HUES64 (cell line): ENCODE results near the gene PROCA1.
"Not testable (repeated sequence)": the region's sequence is repeated elsewhere in the genome, so short reads cannot be mapped to it uniquely, and the experiment has no call there.

Experiments
- H3K27ac ChIP-seq: 2 replicates; pipeline ENCODE4 v1.7.0; 2013; ENCODE audit warnings: low read depth, low read length, inconsistent platforms
- H3K27me3 ChIP-seq: 2 replicates; pipeline ENCODE4 v1.6.1; 2013; ENCODE audit warnings: mild to moderate bottlenecking, low read length; ENCODE audit not compliant: insufficient read depth
- H3K36me3 ChIP-seq: 2 replicates; pipeline ENCODE4 v1.6.1; 2013; ENCODE audit warnings: mild to moderate bottlenecking, low read length; ENCODE audit not compliant: insufficient read depth
- H3K4me1 ChIP-seq: 2 replicates; pipeline ENCODE4 v1.6.1; 2013; ENCODE audit warnings: mild to moderate bottlenecking, low read length, moderate library complexity; ENCODE audit not compliant: insufficient read depth
- H3K4me3 ChIP-seq: 2 replicates; pipeline ENCODE4 v1.5.1; 2013; ENCODE audit warnings: mild to moderate bottlenecking, low read length, moderate library complexity
- H3K9ac ChIP-seq: 2 replicates; pipeline ENCODE4 v1.6.1; 2013; ENCODE audit warnings: mild to moderate bottlenecking, low read depth, low read length
- H3K9me3 ChIP-seq: 2 replicates; pipeline ENCODE4 v1.6.1; 2013; ENCODE audit warnings: low read depth, low read length; ENCODE audit not compliant: insufficient read depth
- WGBS: fragments of 150-250, 120-280 bp; methylation state at CpG from one replicate; pipeline ENCODE4 v1.1.7; 2013; ENCODE audit warnings: missing lambda C conversion rate; 5-methylcytosine and 5-hydroxymethylcytosine counted together

Gene PROCA1

DNA sequence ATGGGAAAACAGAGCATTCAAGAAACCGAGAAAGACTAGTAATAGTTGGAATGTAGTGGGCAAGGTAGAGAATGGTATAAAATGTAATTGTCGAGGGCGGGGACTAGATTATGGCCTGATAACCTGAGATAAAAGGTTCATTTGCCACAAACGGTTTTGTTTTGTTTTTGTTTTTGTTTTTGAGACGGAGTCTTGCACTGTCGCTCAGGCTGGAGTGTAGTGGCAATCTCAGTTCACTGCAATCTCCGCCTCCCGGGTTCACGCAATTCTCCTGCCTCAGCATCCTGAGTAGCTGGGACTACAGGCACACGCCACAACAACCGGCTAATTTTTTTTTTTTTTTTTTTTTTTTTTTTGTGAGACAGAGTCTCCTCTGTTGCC lies 18.3 kb upstream of the PROCA1 start:
- Histone ChIP-seq H3K36me3 (peaks cover 12% of the 10 kb centered on the region), H3K4me1 (no peaks in the 10 kb centered on the region), H3K9ac (no peak overlapping the region), H3K4me3 (no peak overlapping the region), H3K9me3 (no peaks in the 10 kb centered on the region), H3K27me3 (no peaks in the 10 kb centered on the region), H3K27ac (no peak overlapping the region)
- 95% methylated on average over 11 of the region's 11 CpGs for WGBS

DNA sequence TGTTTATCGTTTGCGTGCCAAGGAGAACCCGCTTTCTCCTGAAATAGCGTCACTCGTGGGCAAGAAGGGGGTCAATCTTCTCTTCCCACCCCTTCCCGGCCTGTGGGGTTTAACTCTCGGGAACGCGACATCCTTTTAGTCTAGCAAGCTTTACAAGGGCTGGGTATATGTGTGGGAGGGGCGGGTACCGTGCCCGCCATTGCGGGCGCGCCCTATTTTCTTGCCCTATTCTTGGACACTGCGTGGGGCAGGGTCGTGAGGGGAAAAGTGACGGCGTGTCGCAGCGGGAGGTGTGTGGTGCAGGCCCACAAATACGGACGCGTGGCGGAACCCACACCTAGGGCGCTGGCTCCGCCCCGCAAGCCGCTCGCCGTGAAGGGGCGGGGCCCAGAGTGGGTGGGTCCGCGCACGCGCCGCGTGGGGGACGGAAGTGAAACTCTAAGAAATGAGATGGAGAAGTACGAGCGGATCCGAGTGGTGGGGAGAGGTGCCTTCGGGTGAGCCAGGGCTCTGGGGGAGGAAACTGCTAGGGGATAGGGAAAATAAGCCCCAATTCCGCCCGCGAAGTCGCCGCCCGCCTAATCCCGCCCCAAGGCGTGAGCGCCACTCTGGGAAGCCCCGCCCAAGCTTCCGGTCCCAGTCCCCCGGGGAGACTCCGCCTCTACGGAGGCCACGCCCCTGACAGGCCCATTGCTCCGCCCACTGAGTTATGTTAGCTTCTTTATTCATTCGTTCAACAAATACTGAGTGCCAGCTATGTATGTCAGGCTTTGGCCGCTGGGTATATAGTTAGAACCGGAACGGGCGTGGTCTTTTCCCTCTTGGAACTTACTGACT lies 16.9 kb upstream of the PROCA1 start, which contains the start of gene NEK8:
TSS of gene NEK8 (plus strand) at position 425 of the 837 bp plus-strand sequence. CDS start at position 451, 26 bp downstream.
- Histone ChIP-seq H3K9ac (peak within 1 kb of the TSS; percentile 72), H3K27me3 (no peaks in the 10 kb centered on the region), H3K36me3 (peaks cover 15% of the 10 kb centered on the region), H3K27ac (peak within 1 kb of the TSS; percentile 98), H3K9me3 (no peaks in the 10 kb centered on the region), H3K4me3 (peak within 1 kb of the TSS; percentile 78), H3K4me1 (no peaks in the 10 kb centered on the region)
- WGBS = under 1% methylated on average over 60 of the region's 64 CpGs

DNA sequence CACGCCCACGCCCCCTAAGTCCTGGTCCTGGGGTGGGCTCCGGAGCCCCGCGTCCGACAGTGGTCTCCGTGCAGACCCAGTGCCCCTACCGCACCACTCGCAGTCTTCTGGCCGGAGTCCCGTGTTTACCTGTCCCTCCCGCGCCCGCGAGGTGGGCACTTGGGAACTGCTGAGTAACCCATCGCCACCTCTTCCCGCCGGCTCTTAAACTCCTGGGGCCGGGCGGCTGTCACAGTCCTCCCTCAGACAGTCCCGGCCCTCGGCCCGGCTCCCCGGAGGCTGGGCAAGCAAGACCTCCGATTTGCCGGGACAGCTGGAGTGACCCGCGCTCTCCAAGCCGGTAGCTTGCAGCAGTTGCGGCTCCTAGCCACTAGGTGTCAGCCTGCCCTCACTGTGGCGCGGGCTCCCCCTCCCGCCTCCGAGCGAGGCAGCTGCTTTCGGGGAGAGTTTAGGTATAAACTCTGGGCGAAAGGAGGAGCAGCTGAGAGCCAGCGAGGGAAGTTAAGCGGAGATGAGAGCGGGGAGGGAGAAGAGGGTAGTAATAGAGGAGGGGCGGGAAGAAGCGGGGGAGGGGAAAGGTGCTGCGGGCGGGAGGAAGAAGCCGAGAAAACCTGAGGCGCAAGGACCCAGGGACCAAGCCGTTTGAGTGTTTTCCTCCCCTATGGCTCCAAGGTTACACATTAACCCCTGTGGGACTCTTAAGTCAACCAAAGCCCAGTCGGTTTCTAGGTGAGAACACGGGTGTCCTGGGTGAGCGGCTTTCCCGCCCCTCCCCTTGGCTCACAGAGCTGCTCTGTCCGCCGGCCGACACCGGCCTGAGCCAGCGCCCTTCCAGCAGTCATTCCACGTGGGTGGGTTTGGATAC lies 15.2 kb upstream of the PROCA1 start:
- WGBS = under 1% methylated on average over 57 of the region's 57 CpGs
- Histone ChIP-seq H3K27me3 (no peaks in the 10 kb centered on the region), H3K36me3 (peaks cover 33% of the 10 kb centered on the region), H3K9me3 (no peaks in the 10 kb centered on the region), H3K4me1 (peaks cover 12% of the 10 kb centered on the region; the same call in 1 of the 2 replicates), H3K4me3 (peak overlapping the region; percentile 78), H3K27ac (peak overlapping the region; percentile 98), H3K9ac (peak overlapping the region; percentile 82)

DNA sequence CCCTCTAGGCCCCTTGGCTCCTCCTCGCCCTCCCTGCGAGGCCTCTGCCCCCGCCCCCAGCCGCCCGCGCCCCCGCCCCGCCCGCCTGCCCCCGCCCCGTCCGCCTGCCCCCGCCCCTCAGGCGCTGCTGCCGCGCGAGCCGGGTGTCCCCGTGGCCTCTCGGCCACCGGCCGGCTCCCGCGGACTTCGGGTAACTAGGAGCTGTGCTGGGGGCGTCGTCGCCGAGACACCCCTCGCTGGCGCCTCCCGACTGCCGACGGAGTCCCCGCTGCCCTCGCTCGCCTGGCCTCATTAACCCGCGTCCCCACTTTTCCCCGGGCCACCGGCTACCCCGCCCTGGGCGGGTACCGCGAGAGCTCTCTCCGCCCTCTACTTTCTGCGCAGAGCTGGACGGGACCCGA lies 14.5 kb upstream of the PROCA1 start, which contains the start of gene TLCD1:
TSS of gene TLCD1 (minus strand) at position 8 of the 401 bp plus-strand sequence. CDS start 136 bp downstream, outside the sequence.
- peaks cover 17% of the 10 kb centered on the region; the same call in 1 of the 2 replicates for H3K4me1 ChIP-seq

DNA sequence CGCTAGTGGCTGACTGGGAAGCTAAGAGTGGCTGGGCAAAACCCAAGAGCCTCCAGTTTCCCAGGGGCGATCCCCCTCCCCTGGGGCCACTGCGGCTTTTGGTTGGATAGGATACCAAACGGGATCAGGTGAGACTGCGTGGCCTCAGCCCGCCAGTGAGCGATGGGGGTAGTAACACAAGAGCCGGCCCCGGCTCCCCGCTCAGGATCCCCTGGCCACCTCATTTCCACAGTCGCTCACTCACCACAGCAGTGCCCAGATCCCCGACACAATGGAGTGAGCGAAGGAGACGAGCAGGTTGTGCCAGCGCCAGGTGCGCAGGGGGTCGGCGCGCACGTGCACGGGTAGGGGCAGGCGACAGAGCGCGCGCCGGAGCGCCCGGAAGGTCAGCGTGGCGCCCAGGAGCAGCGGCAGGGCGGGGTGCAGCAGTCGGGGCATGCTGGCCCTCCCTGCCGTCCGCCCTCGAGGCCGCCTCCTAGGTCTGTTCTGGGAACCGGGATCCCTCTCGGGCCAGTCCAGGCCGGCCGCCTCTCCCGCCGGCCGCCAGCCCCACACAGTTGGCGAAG lies 14.1 kb upstream of the PROCA1 start:
- H3K4me3 ChIP-seq = peak overlapping the region; percentile 78
- peak overlapping the region; percentile 94 for H3K27ac ChIP-seq
- no peaks in the 10 kb centered on the region for H3K27me3 ChIP-seq
- WGBS = under 1% methylated on average over 45 of the region's 45 CpGs
- H3K36me3 ChIP-seq = peaks cover 44% of the 10 kb centered on the region
- H3K4me1 ChIP-seq = peaks cover 19% of the 10 kb centered on the region; the same call in 1 of the 2 replicates
- H3K9me3 ChIP-seq = no peaks in the 10 kb centered on the region
- H3K9ac ChIP-seq = peak overlapping the region; percentile 96

More for the DNA sequence above, 14.5 kb upstream of the PROCA1 start, which contains the start of gene TLCD1:
- Histone ChIP-seq H3K27ac (peak within 1 kb of the TSS; percentile 98), H3K9me3 (no peaks in the 10 kb centered on the region), H3K36me3 (peaks cover 39% of the 10 kb centered on the region), H3K27me3 (no peaks in the 10 kb centered on the region), H3K9ac (peak within 1 kb of the TSS; percentile 96), H3K4me3 (peak within 1 kb of the TSS; percentile 78)
- under 1% methylated on average over 49 of the region's 49 CpGs for WGBS

DNA sequence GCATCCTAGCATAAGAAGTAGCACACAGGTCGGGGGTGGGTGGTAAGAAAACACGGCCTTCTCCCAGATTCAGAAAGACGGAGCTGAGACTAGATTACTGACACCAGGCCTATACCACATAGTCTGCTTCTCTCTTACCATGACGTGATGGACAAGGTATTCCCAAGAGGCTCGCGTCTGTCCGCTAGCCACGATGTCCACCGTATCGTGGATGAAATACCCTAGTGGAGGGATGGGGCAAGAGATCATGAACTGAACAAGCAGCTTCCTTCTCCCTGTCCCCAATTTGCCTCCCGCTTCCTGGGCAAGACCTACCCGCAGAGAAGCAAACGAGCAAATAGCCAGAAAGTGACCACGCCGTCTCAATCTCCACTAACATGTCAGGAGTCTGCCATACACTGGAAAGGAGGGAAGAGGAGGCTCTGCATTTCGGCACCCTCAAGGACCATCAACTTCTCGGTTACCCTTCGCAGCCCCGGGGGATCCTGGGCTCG lies 13.5 kb upstream of the PROCA1 start:
- Histone ChIP-seq H3K4me3 (peak overlapping the region; percentile 78), H3K4me1 (peaks cover 19% of the 10 kb centered on the region; the same call in 1 of the 2 replicates), H3K36me3 (peaks cover 49% of the 10 kb centered on the region)

DNA sequence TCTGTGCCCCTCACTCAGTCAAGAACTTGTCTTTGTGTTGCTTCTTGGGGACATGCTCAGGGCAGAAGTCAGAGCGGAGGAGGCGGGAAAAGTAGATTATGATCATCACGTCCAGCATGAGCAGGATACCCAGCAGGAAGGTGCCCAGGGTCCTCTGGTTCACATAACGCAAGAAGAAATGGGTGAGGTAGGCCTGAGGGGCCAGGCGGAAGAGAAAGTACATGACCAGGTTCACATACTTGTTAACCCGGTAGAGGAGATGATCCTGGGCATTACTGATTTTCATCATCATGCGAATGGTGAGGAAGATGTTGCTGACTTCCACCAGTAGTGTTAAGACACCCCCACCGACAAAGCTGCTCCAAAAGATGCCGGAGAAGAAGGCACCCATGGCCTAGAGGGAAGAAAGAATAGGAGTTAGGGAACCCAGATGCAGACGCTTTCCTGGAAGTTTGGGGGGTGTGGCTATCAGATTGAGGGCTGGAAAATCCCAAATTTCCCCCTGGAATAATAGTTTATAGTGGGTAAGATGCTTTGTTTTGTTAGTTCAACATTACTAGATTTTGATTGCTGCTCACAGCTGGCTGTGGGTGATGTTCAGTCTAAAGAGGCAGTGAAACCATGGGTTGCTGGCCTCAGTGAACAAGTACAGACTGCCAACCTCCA lies 12.9 kb upstream of the PROCA1 start:
- Histone ChIP-seq H3K27me3 (no peaks in the 10 kb centered on the region), H3K9me3 (no peaks in the 10 kb centered on the region), H3K4me3 (peak overlapping the region; percentile 78), H3K36me3 (peaks cover 49% of the 10 kb centered on the region), H3K4me1 (peaks cover 19% of the 10 kb centered on the region; the same call in 1 of the 2 replicates), H3K9ac (peak overlapping the region; percentile 96), H3K27ac (peak overlapping the region; percentile 94; the same call in 1 of the 2 replicates)
- 79% methylated on average over 10 of the region's 10 CpGs for WGBS

More for the DNA sequence above, 13.5 kb upstream of the PROCA1 start:
- 9% methylated on average over 20 of the region's 20 CpGs for WGBS
- Histone ChIP-seq H3K27me3 (no peaks in the 10 kb centered on the region), H3K9me3 (no peaks in the 10 kb centered on the region), H3K9ac (peak overlapping the region; percentile 96), H3K27ac (peak overlapping the region; percentile 94)

DNA sequence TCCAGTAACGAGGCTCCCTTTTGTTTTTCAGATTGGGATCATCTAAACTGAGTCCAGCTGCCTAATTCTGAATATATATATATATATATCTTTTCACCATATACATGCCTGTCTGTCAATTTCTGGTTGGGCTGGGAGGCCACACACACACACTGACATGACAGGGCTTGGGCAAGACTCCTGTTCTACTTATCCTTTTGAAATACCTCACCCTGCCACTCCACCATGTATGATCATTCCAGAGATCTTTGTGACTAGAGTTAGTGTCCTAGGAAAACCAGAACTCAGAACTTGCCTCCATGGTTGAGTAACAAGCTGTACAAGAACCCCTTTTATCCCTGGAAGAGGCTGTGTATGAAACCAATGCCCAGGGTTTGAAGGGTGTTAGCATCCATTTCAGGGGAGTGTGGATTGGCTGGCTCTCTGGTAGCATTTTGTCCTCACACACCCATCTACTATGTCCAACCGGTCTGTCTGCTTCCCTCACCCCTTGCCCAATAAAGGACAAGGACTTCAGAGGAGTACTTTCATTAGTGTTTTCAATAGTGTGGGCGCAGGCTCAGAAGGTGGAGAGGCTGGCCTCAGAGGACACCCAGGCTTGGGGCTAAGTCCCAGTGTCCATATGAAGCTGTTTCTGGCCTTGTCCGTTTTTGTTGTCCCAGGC lies 12.3 kb upstream of the PROCA1 start:
- H3K27ac ChIP-seq = not testable (repeated sequence)
- peak overlapping the region; percentile 96; the same call in 1 of the 2 replicates for H3K9ac ChIP-seq

DNA sequence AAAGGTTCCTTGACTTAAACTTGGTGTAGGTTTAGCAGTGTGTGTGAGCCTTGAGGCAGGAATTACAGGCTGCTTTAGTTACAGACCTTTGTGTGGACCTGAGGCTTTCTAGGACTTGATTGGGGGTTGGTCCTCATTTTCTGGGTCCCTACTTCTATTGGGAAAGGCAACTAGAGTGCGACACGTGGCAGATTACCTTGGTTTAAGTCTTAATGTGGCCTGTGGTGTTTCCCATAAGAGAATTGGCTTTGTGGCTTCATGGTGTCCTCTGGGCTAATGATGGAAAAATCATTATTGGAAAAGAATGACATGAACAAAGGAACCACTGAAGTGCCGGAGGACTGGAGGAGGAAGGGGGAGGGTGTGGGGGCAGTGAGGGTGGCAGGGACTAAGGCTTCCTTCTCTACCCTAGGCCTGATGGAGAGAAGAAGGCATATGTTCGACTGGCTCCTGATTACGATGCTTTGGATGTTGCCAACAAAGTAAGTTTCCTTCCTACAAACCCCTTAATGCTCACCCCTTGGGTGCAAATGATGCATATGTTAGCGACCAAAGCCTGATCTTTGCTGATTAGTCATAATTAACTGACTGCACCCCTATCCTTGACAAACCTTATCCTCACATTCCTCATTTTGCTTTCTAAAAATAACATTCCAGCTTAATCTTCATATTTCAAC lies 11.6 kb upstream of the PROCA1 start:
- Histone ChIP-seq H3K36me3 (peaks cover 49% of the 10 kb centered on the region), H3K9ac (no peak overlapping the region), H3K27me3 (no peaks in the 10 kb centered on the region), H3K9me3 (no peaks in the 10 kb centered on the region), H3K27ac (peak overlapping the region; percentile 23; the same call in 1 of the 2 replicates), H3K4me1 (peaks cover 23% of the 10 kb centered on the region; the same call in 1 of the 2 replicates), H3K4me3 (no peak overlapping the region; the same call in 1 of the 2 replicates)
- WGBS = 91% methylated on average over 6 of the region's 6 CpGs

More for the DNA sequence above, 12.3 kb upstream of the PROCA1 start:
- peaks cover 19% of the 10 kb centered on the region; the same call in 1 of the 2 replicates for H3K4me1 ChIP-seq
- H3K4me3 ChIP-seq = peak overlapping the region; percentile 78
- H3K36me3 ChIP-seq = peaks cover 49% of the 10 kb centered on the region
- H3K9me3 ChIP-seq, H3K27me3 ChIP-seq: not testable (repeated sequence)
- 85% methylated on average over 3 of the region's 4 CpGs for WGBS
